NCI-H774 (cell line): ENCODE measurements around the gene KIF13A.
"Not testable (repeated sequence)": the region's sequence is repeated elsewhere in the genome, so short reads cannot be mapped to it uniquely, and the experiment has no call there.

ENCODE experiments used
- DNase-seq: peaks from one replicate; lab custom pipeline; 2025; lab: John Stamatoyannopoulos, UW

The KIF13A gene

GRCh38 chr6:17785094-17785787 lies 202.2 kb downstream of the KIF13A start:
- DNase-seq = no peak

GRCh38 chr6:17780061-17780460 lies 207.4 kb downstream of the KIF13A start:
- no peak for DNase-seq

GRCh38 chr6:17771609-17772008 lies 215.8 kb downstream of the KIF13A start:
- DNase-seq = no peak

DNA sequence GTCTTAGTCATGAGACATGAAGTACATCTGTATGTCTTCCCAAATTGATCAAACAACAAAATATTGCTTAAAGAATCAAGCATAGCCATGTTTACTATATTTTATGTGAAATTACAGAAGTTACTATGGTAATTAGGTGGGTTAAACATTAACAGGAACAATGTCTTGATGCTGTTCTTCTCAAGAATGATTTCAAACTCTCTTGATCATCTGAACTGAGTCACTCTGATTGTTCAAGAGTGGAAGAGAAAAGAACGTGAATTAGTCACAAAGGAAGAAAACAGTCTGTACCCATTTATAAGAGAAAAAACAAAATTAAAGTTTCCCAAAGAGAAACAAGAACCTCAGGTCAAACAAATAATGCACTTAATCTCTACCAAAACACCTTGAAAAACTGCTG lies 218.6 kb downstream of the KIF13A start:
- no peak for DNase-seq

- DNase-seq = no peak
Observed at GRCh38 chr6:17768388-17768787, 219.0 kb downstream of the KIF13A start.

GRCh38 chr6:17762651-17763050 lies 224.8 kb downstream of the KIF13A start:
- DNase-seq = no peak

- no peak for DNase-seq
Observed at GRCh38 chr6:17758119-17758518, 229.3 kb downstream of the KIF13A start.

GRCh38 chr6:17754254-17754653 lies 233.2 kb downstream of the KIF13A start:
- DNase-seq = no peak

DNA sequence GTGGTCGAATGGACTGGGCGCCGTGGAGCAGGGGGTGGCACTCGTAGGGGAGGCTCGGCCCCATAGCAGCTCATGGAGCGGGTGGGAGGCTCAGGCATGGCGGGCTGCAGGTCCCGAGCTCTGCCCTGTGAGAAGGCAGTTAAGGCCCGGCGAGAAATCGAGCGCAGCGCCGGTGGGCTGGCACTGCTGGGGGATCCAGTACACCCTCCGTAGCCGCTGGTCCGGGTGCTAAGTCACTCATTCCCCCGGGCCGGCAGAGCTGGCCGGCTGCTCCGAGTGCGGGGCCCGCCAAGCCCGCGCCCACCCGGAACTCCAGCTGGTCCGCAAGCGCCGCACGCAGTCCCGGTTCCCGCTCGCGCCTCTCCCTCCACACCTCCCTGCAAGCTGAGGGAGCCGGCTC lies 242.1 kb downstream of the KIF13A start:
- not testable (repeated sequence) for DNase-seq

GRCh38 chr6:17744757-17745308 lies 242.6 kb downstream of the KIF13A start:
- DNase-seq = not testable (repeated sequence)

DNA sequence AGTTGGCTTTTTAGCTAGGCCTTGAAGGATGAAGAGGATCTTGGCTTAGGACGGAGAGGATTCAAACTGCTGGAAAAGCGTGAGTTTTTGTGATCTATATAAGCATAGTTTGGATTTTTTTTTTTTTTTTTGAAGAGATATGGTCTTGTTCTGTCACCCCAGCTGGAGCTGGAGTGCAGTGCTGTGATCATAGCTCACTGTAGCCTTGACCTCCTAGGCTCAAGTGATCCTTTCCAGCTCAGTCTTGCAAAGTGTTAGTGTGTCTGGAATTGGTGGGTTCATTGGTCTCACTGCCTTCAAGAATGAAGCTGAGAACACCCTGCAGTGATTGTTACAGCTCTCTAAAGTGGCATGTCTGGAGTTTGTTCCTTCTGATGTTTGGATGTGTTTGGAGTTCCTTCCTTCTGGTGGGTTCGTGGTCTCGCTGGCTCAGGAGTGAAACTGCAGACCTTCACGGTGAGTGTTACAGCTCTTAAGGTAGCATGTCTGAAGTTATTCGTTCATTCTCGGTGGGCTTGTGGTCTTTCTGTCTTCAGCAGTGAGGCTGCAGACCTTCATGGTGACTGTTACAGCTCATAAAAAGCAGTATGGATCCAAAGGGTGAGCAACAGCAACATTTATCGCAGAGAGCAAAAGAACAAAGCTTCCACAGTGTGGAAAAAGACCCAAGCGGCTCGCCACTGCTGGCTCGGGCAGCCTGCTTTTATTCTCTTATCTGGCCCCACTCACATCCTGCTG lies 243.2 kb downstream of the KIF13A start:
- no peak for DNase-seq

- no peak for DNase-seq
Observed at GRCh38 chr6:17741507-17741906, 245.9 kb downstream of the KIF13A start.

DNA sequence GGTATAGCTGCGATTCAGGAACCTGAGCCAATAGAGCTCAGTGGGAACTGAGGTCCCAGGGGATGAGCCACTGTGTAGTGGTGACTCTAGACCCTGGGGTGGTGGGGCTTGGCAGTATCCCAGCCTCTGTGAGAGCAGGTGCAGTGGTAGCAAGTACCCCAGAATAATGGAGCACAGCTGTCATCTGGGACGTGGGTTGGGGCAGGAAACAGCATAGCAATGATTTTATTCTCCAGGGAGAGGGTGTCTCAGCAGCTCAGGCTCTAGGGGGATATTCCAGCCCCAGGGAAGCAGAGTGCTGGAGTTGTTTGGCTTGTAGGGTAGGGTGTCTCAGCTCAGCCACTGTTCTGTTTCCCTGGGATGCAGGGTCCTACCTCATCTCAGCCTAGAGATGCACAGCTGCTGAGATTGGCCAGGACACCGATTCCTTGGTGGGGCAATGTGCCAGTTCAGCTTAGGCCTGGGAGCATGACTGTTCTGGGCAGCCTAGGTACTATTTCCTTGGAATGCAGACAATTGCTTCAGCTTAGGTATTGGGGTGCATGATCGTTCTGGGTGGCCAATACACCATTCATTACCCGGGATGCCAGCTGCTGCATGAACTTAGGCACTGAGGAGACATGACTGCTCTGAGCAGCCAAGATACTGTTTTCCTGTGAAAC lies 246.7 kb downstream of the KIF13A start:
- DNase-seq = no peak

GRCh38 chr6:17737704-17738252 lies 249.7 kb downstream of the KIF13A start:
- no peak for DNase-seq

GRCh38 chr6:17735311-17735710 lies 252.1 kb downstream of the KIF13A start:
- DNase-seq = not testable (repeated sequence)

DNA sequence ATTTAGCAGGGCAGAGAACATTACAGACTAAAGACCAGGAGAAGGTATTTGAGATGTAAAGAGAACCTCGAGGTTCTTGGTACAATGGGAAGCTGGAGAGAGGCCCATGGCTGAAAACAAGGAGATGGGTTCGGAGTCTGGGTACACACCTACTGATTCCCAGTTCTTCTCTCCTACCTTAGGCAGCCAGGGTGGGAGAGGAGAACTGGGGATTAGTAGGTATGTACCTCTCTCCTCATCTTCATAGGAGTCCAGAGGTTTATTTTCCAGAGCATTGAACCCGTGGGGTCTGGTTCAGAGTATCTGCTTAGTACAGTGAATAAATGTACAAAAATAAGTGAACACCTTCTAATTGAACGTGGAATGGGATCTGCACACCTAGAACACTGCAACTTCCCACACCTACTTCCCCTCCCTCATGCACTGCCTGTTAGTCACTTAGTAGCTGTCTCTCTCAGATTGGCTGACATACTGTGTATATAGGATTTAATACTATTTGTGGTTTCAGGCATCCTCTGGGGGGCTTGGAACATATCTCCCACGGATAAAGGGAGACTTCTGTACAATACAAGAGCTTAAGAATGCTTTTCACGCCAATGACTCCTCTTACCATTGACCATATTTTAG lies 257.2 kb downstream of the KIF13A start:
- DNase-seq = no peak

- no peak for DNase-seq
Observed at GRCh38 chr6:17729223-17730077, 258.0 kb downstream of the KIF13A start.

DNA sequence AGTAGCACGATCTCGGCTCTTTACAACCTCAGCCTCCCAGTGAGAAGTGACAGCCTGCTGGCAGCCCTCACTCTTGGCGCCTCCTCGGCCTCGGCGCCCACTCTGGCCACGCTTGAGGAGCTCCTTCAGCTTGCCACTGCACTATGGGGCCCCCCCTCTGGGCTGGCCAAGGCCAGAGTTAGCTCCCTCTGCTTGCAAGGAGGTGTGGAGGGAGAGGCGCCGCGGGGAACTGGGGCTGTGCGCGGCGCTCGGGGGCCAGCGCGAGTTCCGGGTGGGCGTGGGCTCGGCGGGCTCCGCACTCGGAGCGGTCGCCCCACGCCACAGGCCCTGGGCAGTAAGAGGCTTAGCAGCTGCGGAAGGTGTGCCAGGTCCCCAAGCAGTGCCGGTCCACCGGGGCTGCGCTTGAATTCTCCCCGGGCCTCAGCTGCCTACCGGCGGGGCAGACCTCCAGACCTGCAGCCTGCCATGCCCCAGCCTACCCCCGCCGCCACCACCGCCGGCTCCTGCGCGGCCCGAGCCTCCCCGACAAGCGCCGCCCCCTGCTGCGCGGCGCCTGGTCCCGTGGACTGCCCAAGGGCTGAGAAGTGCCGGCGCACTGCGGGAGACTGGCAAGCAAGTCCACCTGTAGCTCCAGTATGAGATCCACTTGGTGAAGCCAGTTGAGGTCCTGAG lies 258.7 kb downstream of the KIF13A start:
- DNase-seq = no peak

GRCh38 chr6:17725083-17725482 lies 262.4 kb downstream of the KIF13A start:
- DNase-seq = peak; percentile 20

DNA sequence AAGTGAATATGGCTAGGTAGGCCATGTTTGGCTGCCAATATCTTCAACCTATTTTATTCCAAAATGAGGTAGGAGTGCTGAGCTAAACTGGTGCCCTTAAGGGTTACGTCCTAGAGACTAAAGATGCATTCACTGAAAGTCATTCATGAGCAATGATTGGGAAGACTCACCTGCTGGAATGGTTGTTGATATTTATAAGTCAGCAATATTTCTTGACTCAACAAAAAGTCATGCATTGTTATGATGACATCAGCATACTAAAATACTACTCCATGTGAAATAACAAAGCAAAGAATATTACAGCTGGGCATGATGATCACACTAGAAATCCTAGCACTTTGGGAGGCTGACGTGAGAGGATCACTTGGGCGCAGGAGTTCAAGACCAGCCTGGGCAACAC lies 263.1 kb downstream of the KIF13A start:
- DNase-seq = no peak
